Measurements from ENCODE around the gene HEBP2.

HEBP2 gene

DNA sequence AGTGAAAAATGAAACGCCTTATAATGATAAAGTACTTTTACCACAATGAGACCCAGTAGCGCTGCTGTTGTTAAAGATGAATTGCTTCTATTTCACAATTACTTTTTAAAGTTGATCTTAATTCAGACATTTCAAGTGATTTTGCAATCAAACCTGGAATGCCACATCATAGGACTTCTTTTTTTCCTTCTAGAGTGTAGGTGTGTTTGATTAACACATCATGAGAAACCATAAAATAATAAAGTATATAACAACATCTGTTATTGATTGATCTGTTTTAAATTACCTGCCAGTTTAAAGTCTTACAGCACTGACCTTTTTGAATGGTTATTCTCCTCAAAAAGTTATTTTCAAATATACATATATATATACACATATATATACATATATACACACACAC, 38.6 kb downstream of the HEBP2 start:
- no peaks in the 10 kb centered on the region for H3K4me1 ChIP-seq (ENCODE audit: control insufficient read depth, low read depth, low read length)
- no peak overlapping the region for H3K4me3 ChIP-seq (ENCODE audit: low read length)
- no peak overlapping the region for H3K27ac ChIP-seq (ENCODE audit: low read length)
- H3K9ac ChIP-seq (ENCODE audit: low read length) = no peak overlapping the region
- H3K36me3 ChIP-seq (ENCODE audit: control insufficient read depth, low read depth, low read length) = peaks cover 10% of the 10 kb centered on the region
- H3K9me3 ChIP-seq (ENCODE audit: control insufficient read depth, low read depth, low read length) = no peaks in the 10 kb centered on the region
- no peaks in the 10 kb centered on the region for H3K27me3 ChIP-seq (ENCODE audit: control insufficient read depth, insufficient read depth, low read length)

DNA sequence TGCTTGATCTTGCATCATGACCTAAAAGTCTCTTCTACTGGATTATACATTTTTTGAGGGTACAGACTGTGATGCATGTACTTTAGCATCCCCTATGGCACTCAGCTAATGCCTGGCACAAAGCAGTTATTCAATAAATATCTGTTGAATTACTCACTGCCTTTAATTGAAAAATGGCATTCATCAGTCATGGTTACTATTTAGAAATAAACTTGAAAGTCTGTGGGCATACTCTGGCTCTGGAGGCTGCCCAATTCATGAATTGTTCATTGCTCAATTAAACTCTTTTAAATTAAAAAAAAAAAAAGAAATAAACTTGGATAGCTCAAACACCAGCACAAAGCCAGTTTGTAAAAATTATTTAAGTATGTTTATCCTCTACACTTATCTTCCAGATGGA, 40.0 kb downstream of the HEBP2 start:
- H3K4me3 ChIP-seq (ENCODE audit: low read length) = no peak overlapping the region
- H3K27ac ChIP-seq (ENCODE audit: low read length) = no peak overlapping the region
- no peaks in the 10 kb centered on the region for H3K9me3 ChIP-seq (ENCODE audit: control insufficient read depth, low read depth, low read length)
- no peaks in the 10 kb centered on the region for H3K4me1 ChIP-seq (ENCODE audit: control insufficient read depth, low read depth, low read length)
- H3K27me3 ChIP-seq (ENCODE audit: control insufficient read depth, insufficient read depth, low read length) = no peaks in the 10 kb centered on the region
- peaks cover 10% of the 10 kb centered on the region for H3K36me3 ChIP-seq (ENCODE audit: control insufficient read depth, low read depth, low read length)
- no peak overlapping the region for H3K9ac ChIP-seq (ENCODE audit: low read length)

DNA sequence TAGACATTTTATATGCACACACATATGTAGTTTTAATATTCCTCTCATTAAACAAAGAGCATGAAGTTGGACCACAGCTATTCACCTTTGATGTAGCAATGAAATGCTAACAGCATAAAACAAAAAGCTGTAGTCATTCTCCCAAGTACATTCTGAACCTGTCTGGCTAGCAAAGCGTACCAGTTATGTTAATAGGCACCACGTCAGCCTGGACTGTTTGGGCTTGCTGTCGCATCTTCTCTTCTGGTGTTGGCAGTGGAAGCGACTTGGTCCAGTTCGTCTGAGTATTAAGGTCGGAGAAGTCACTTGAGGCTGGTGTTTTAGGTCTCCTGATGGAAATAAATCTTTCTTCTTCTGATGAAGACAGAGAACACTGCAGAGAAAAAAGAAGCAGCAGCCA, 42.8 kb downstream of the HEBP2 start:
- no peaks in the 10 kb centered on the region for H3K9me3 ChIP-seq (ENCODE audit: control insufficient read depth, low read depth, low read length)
- H3K4me1 ChIP-seq (ENCODE audit: control insufficient read depth, low read depth, low read length) = no peaks in the 10 kb centered on the region
- H3K27ac ChIP-seq (ENCODE audit: low read length) = no peak overlapping the region

DNA sequence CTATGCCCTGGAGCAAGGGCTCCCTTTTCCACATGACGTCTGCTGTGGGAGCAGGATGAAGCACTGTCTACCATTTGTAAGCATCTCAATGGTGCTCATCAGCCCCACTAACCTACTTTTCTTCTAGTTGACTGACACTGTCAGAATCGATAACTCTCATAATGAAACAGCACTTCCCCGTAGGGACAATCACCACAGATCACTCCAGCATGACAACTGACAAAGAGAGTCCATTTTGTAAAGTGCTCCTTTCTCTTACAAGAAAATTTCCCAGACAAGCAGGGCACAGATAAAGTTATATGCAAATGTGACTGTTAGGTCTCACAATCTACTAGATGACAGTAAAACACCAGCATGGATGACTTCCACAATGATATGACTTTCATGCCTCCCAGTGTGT, 46.4 kb downstream of the HEBP2 start:
- H3K9me3 ChIP-seq (ENCODE audit: control insufficient read depth, low read depth, low read length) = no peaks in the 10 kb centered on the region
- no peaks in the 10 kb centered on the region for H3K27me3 ChIP-seq (ENCODE audit: control insufficient read depth, insufficient read depth, low read length)
- no peak overlapping the region for H3K4me3 ChIP-seq (ENCODE audit: low read length)
- H3K27ac ChIP-seq (ENCODE audit: low read length) = no peak overlapping the region
- no peak overlapping the region for H3K9ac ChIP-seq (ENCODE audit: low read length)
- no peaks in the 10 kb centered on the region for H3K4me1 ChIP-seq (ENCODE audit: control insufficient read depth, low read depth, low read length)
- peaks cover 3% of the 10 kb centered on the region for H3K36me3 ChIP-seq (ENCODE audit: control insufficient read depth, low read depth, low read length)

More for the DNA sequence above, 42.8 kb downstream of the HEBP2 start:
- H3K9ac ChIP-seq (ENCODE audit: low read length) = no peak overlapping the region
- no peaks in the 10 kb centered on the region for H3K27me3 ChIP-seq (ENCODE audit: control insufficient read depth, insufficient read depth, low read length)
- H3K4me3 ChIP-seq (ENCODE audit: low read length) = no peak overlapping the region
- H3K36me3 ChIP-seq (ENCODE audit: control insufficient read depth, low read depth, low read length) = peaks cover 8% of the 10 kb centered on the region

DNA sequence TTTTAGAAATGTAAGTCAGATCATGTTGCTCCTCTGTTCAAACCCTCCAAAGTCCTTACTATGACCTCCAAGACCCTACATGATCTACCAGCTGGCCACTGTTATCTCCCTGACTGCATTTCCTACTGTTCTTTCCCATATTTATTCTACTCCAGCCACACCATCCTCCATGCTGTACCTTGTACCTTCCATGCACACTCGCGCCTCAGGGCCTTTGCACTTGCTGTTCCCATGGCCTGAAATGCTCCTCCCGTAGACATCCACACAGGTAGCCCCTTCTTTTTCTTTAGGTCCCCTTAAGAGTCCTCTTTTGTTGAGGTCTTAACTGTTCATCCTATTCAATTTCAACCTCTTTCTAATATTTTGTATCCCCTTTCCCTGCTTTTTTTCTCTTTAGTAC, 47.0 kb downstream of the HEBP2 start:
- Histone ChIP-seq H3K4me3 (ENCODE audit: low read length) (no peak overlapping the region), H3K27me3 (ENCODE audit: control insufficient read depth, insufficient read depth, low read length) (no peaks in the 10 kb centered on the region), H3K36me3 (ENCODE audit: control insufficient read depth, low read depth, low read length) (peaks cover 3% of the 10 kb centered on the region), H3K9me3 (ENCODE audit: control insufficient read depth, low read depth, low read length) (no peaks in the 10 kb centered on the region), H3K9ac (ENCODE audit: low read length) (no peak overlapping the region), H3K27ac (ENCODE audit: low read length) (no peak overlapping the region), H3K4me1 (ENCODE audit: control insufficient read depth, low read depth, low read length) (no peaks in the 10 kb centered on the region)

DNA sequence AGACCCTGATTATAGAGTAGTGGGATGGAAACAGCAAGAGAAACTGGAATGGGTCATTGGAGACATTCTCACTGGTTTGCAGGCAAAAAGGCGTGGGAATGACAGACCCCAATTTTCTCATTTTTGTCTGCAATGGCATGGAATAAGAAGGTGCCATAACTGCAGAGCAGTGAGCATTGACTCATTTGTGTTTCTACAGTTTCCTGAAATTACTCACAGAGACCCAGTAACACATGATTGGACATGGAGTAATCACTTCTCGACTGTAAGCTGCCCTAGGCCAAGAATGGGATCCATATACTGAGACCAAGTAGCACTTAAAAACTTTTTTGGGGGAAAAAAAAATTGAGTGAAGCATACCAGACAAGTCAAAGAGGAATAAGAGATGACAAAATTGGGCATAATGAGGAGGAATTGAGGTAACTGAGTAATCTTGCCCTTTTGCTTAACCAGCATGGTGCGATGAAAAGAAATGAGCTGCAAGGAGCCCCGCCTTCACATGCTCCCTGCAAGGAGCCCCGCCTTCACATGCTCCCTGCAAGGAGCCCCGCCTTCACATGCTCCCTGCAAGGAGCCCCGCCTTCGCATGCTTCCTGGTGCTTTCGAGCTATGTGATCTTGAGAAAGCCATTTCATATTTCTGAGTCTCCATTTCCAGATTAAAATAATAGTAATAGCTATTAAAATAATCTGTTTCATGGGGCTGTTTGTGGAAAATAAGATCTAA, 51.1 kb downstream of the HEBP2 start:
- no peak overlapping the region for H3K9ac ChIP-seq (ENCODE audit: low read length)
- H3K9me3 ChIP-seq (ENCODE audit: control insufficient read depth, low read depth, low read length) = no peaks in the 10 kb centered on the region
- no peak overlapping the region for H3K4me3 ChIP-seq (ENCODE audit: low read length)
- H3K27me3 ChIP-seq (ENCODE audit: control insufficient read depth, insufficient read depth, low read length) = no peaks in the 10 kb centered on the region
- no peak overlapping the region for H3K27ac ChIP-seq (ENCODE audit: low read length)
- H3K36me3 ChIP-seq (ENCODE audit: control insufficient read depth, low read depth, low read length) = no peaks in the 10 kb centered on the region
- no peaks in the 10 kb centered on the region for H3K4me1 ChIP-seq (ENCODE audit: control insufficient read depth, low read depth, low read length)

DNA sequence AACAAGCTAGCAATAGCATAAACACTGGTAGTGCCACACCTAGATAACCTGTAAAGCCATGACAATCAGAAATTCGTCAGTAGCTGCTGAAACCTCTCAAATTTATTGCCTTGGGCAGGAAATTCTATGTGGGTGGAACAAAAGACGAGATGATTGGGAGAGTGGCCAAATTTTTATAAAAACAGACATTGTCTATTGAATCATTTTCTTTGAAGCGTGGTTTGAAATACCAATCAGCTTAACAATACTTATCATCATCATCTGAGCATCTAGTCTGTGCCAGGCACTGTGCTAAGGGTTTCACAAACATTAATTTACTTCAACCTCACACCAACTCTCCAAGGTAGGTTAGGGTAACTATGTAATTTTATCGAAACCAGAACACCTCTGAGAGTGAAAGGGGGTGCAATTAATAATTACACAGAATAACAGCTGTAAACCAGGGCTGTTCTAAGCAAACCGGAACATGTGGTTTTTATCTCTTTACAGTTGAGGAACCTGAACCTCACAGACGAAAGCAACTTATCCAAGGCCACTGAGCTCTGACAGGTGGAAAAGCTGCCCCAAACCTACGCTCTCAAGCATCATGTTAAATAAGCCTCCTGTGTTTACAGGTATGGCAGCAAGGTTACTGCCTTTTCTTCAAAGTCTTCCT, 51.9 kb downstream of the HEBP2 start:
- no peak overlapping the region for H3K9ac ChIP-seq (ENCODE audit: low read length)
- H3K36me3 ChIP-seq (ENCODE audit: control insufficient read depth, low read depth, low read length) = no peaks in the 10 kb centered on the region
- no peaks in the 10 kb centered on the region for H3K4me1 ChIP-seq (ENCODE audit: control insufficient read depth, low read depth, low read length)

DNA sequence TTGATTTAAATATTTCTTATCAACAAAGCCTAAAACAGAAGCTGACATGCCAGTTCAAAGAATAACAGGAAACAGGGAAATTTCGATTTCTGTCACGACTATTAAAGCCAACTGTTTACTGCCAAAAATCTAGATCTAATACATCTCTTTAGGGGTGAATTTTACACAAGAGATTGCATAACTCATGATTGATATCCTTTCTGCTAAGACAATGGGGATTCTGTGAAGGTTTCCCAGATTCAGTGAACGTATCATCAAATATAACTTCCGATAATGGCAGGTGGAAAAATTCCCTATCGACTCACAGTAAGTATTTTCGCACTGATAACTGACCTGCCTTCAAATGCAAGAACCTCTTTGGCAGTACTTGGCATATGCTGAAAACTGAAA, 52.4 kb downstream of the HEBP2 start:
- H3K4me3 ChIP-seq (ENCODE audit: low read length) = no peak overlapping the region
- no peaks in the 10 kb centered on the region for H3K27me3 ChIP-seq (ENCODE audit: control insufficient read depth, insufficient read depth, low read length)
- no peak overlapping the region for H3K27ac ChIP-seq (ENCODE audit: low read length)
- no peak overlapping the region for H3K9ac ChIP-seq (ENCODE audit: low read length)
- no peaks in the 10 kb centered on the region for H3K9me3 ChIP-seq (ENCODE audit: control insufficient read depth, low read depth, low read length)
- no peaks in the 10 kb centered on the region for H3K36me3 ChIP-seq (ENCODE audit: control insufficient read depth, low read depth, low read length)
- no peaks in the 10 kb centered on the region for H3K4me1 ChIP-seq (ENCODE audit: control insufficient read depth, low read depth, low read length)

More for the DNA sequence above, 51.9 kb downstream of the HEBP2 start:
- Histone ChIP-seq H3K9me3 (ENCODE audit: control insufficient read depth, low read depth, low read length) (no peaks in the 10 kb centered on the region), H3K27ac (ENCODE audit: low read length) (no peak overlapping the region), H3K27me3 (ENCODE audit: control insufficient read depth, insufficient read depth, low read length) (no peaks in the 10 kb centered on the region), H3K4me3 (ENCODE audit: low read length) (no peak overlapping the region)

DNA sequence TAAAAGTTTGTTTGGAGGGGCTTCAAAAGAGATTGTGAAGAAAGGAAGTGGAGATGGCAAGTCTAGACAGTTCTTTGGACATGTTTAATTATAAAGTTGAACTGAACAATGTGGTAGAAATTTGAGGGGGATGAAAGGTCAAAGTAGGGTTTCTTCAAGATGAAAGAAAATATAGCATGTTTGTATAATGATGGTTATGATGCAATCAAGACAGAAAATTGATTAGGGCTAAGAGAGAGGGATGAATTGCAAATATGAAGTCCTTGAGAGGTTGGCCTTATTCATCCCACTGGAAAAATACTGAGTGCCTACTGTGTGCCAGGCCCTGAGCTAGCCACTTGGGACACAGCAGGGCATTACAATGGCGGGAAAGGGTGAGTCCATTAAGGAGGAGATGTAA, 57.6 kb downstream of the HEBP2 start:
- Histone ChIP-seq H3K9me3 (ENCODE audit: control insufficient read depth, low read depth, low read length) (no peaks in the 10 kb centered on the region), H3K4me1 (ENCODE audit: control insufficient read depth, low read depth, low read length) (no peaks in the 10 kb centered on the region), H3K36me3 (ENCODE audit: control insufficient read depth, low read depth, low read length) (no peaks in the 10 kb centered on the region), H3K9ac (ENCODE audit: low read length) (no peak overlapping the region), H3K4me3 (ENCODE audit: low read length) (no peak overlapping the region), H3K27me3 (ENCODE audit: control insufficient read depth, insufficient read depth, low read length) (no peaks in the 10 kb centered on the region), H3K27ac (ENCODE audit: low read length) (no peak overlapping the region)

DNA sequence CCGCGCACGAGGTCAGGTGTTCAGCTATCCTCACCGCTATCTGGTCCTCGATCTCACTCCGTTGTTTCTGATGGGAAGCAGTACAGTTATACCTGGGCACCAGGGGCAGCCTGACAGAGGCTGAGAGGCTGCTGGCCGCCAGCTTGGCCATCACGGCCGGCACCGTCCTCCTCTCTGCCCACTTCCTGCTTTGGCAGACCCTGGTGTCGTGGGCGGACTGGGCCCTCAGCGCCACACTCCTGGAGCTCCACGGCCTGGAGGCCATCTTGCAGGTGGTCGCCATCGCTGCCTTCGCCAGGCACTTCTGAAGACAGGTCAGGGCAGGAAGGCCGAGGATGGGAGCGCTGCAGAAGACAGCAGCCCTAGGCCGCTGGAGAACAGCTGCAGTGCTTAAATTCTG, 60.1 kb downstream of the HEBP2 start:
- peaks cover 3% of the 10 kb centered on the region for H3K36me3 ChIP-seq (ENCODE audit: control insufficient read depth, low read depth, low read length)
- no peak overlapping the region for H3K9ac ChIP-seq (ENCODE audit: low read length)
- H3K4me3 ChIP-seq (ENCODE audit: low read length) = no peak overlapping the region
- no peaks in the 10 kb centered on the region for H3K27me3 ChIP-seq (ENCODE audit: control insufficient read depth, insufficient read depth, low read length)
- H3K9me3 ChIP-seq (ENCODE audit: control insufficient read depth, low read depth, low read length) = no peaks in the 10 kb centered on the region
- H3K4me1 ChIP-seq (ENCODE audit: control insufficient read depth, low read depth, low read length) = no peaks in the 10 kb centered on the region
- H3K27ac ChIP-seq (ENCODE audit: low read length) = no peak overlapping the region

DNA sequence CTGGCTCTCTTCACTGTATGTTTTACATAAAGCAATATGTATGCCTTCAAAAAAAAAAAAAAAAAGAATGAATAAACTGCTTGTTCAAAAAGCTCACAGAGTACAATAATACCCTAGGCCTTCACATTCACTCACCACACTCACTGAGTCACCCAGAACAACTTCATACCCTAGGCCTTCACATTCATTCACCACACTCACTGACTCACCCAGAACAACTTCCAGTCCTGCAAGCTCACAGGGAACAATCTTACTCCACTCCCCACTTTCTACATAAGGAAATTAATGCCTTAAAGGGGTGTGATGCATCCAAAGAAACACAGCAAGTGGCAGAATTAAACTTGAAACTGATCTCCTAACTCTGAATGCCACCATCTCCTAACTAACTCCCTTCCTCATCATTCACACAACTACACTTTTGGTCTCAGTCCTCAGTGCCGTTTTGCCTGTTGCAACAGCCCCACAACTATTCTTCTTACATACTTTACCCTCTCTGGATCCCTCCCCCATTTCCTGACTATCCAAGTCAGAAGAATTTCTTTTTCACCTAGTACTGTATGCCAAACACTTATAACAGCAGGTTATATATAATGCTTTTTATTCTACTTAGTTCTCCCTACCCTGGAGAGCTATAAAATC, 61.1 kb downstream of the HEBP2 start:
- H3K27ac ChIP-seq (ENCODE audit: low read length) = no peak overlapping the region
- H3K27me3 ChIP-seq (ENCODE audit: control insufficient read depth, insufficient read depth, low read length) = no peaks in the 10 kb centered on the region
- H3K4me1 ChIP-seq (ENCODE audit: control insufficient read depth, low read depth, low read length) = no peaks in the 10 kb centered on the region
- no peak overlapping the region for H3K4me3 ChIP-seq (ENCODE audit: low read length)
- peaks cover 7% of the 10 kb centered on the region for H3K36me3 ChIP-seq (ENCODE audit: control insufficient read depth, low read depth, low read length)
- H3K9ac ChIP-seq (ENCODE audit: low read length) = no peak overlapping the region
- no peaks in the 10 kb centered on the region for H3K9me3 ChIP-seq (ENCODE audit: control insufficient read depth, low read depth, low read length)

DNA sequence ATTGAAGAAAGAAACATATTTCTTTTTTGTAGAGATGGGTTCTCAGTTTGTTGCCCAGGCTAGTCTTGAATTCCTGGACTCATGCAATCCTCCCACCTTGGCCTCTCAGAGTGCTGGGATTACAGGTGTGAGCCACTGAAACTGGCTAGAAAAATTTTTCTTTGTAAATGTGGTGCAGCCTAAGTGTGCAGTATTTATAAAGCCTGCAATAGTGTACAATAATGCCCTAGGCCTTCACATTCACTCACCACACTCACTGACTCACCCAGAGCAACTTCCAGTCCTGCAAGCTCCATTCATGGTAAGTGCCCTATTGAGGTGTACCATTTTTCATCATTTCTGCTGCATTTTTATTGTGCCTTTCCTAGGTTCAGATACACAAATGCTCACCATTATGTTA, 63.9 kb downstream of the HEBP2 start:
- Histone ChIP-seq H3K27ac (ENCODE audit: low read length) (no peak overlapping the region), H3K9ac (ENCODE audit: low read length) (no peak overlapping the region), H3K4me3 (ENCODE audit: low read length) (no peak overlapping the region), H3K9me3 (ENCODE audit: control insufficient read depth, low read depth, low read length) (no peaks in the 10 kb centered on the region), H3K36me3 (ENCODE audit: control insufficient read depth, low read depth, low read length) (peaks cover 7% of the 10 kb centered on the region), H3K27me3 (ENCODE audit: control insufficient read depth, insufficient read depth, low read length) (no peaks in the 10 kb centered on the region), H3K4me1 (ENCODE audit: control insufficient read depth, low read depth, low read length) (no peaks in the 10 kb centered on the region)
